ENCODE results near the gene ATIC. TPM values are rescaled to one million over a fixed set of nuclear protein-coding genes. Genes with fewer than 3 reads are reported as not detected.

ATIC gene
- polyA plus RNA-seq, 3 donors, result 20.8 to 32.3 (median 21.6) TPM

DNA sequence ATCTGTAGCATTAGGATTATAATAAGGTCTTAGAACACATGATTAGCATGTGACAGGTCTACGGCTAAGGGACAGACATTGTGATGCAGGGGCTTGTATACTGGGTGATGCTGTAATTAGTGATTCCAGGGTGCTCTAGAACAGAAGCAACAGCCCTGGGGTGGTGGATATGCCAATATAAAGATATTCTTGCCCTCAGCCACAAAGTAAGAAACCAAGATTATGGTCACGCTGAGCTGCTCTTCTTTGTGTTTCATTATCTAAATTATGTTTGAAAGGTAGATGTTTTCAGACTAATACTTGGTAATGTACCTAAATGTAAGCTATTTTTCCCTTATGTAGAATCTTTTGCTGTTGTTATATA, 78.7 kb downstream of the ATIC start:
- TF ChIP-seq, protein P1, sequence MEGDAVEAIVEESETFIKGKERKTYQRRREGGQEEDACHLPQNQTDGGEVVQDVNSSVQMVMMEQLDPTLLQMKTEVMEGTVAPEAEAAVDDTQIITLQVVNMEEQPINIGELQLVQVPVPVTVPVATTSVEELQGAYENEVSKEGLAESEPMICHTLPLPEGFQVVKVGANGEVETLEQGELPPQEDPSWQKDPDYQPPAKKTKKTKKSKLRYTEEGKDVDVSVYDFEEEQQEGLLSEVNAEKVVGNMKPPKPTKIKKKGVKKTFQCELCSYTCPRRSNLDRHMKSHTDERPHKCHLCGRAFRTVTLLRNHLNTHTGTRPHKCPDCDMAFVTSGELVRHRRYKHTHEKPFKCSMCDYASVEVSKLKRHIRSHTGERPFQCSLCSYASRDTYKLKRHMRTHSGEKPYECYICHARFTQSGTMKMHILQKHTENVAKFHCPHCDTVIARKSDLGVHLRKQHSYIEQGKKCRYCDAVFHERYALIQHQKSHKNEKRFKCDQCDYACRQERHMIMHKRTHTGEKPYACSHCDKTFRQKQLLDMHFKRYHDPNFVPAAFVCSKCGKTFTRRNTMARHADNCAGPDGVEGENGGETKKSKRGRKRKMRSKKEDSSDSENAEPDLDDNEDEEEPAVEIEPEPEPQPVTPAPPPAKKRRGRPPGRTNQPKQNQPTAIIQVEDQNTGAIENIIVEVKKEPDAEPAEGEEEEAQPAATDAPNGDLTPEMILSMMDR (IDR thresholded peaks at IDR 0.05), result no peak

DNA sequence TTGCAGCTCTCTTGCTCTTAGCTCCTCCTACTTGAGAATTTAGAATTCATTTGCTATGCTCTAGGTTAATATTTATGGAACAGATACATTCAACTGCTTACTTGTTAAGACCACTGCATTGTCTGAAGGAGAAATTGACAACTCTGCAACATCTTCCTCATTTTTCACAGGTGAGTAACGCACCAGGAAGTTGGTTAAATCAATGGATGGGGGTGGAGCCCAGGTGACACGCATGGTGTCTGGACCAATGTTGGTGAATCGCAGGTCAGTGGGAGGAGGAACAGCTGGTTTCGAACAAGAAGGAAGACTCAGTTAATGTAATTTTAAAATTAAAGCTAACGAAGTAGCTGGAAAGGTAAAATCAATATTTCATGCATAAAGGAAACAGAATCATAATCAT, 79.7 kb downstream of the ATIC start:
- intact Hi-C loops (cut with micrococcal nuclease), result no loop called here
- Histone ChIP-seq H3K36me3 (replicated peaks in 1 of 2; ENCODE audit: control insufficient read depth in 1 of 2, insufficient read depth in 2 of 2, low read length in 2 of 2) (no peaks in the 10 kb centered on the region), H3K9ac (ENCODE audit: insufficient read depth, low read length, poor library complexity, severe bottlenecking) (no peak overlapping the region), H2AFZ (ENCODE audit: insufficient read depth, low read depth, low read length, poor library complexity, severe bottlenecking) (no peak overlapping the region), H3K27me3 (ENCODE audit: control insufficient read depth in 2 of 2, insufficient read depth in 2 of 2, low read length in 2 of 2) (no peaks in the 10 kb centered on the region), H3K4me2 (replicated peaks; ENCODE audit: extremely low read depth, low read length, poor library complexity, severe bottlenecking) (no peak overlapping the region), H3K27ac (ENCODE audit: low read depth in 1 of 2, low read length in 2 of 2) (no peak overlapping the region), H3K79me2 (ENCODE audit: insufficient read depth, low read length) (no peaks in the 10 kb centered on the region), H3K4me1 (ENCODE audit: control insufficient read depth in 1 of 2, insufficient read depth in 2 of 2, low read length in 2 of 2) (peaks cover 0 to 2% of the 10 kb centered on the region in 2 donors), H4K20me1 (ENCODE audit: insufficient read depth, low read length) (no peaks in the 10 kb centered on the region), H3K4me3 (replicated peaks in 1 of 3; ENCODE audit: low read depth in 2 of 3, low read length in 3 of 3) (no peak overlapping the region), H3K9me3 (replicated peaks in 1 of 2; ENCODE audit: control insufficient read depth in 1 of 2, insufficient read depth in 1 of 2, low read length in 2 of 2) (no peaks in the 10 kb centered on the region)
- TF ChIP-seq, protein P1 (IDR thresholded peaks at IDR 0.05), result no peak
- Mint-ChIP-seq H3K4me1 (peaks cover 1% of the 10 kb centered on the region), H3K4me3 (no peak overlapping the region), H3K9me3 (no peaks in the 10 kb centered on the region), H3K27ac (peak overlapping the region in 1 of 7 donors; percentile 34), H3K36me3 (no peaks in the 10 kb centered on the region), H3K27me3 (ENCODE audit: low read depth in 3 of 3) (peaks cover 0 to 5% (median 0%) of the 10 kb centered on the region in 3 donors)
- WGBS (ENCODE audit: insufficient coverage), result 72% methylated on average over 3 of the region's 5 CpGs
- DNase-seq, result no peak

More for the DNA sequence above, 78.7 kb downstream of the ATIC start:
- no peak overlapping the region for H3K4me2 ChIP-seq (replicated peaks; ENCODE audit: extremely low read depth, low read length, poor library complexity, severe bottlenecking)
- no peaks in the 10 kb centered on the region for H3K9me3 ChIP-seq (replicated peaks in 1 of 2; ENCODE audit: control insufficient read depth in 1 of 2, insufficient read depth in 1 of 2, low read length in 2 of 2)
- no peaks in the 10 kb centered on the region for H3K4me1 Mint-ChIP-seq
- no peaks in the 10 kb centered on the region for H3K36me3 Mint-ChIP-seq
- peaks cover 0 to 2% (median 0%) of the 10 kb centered on the region in 7 donors for H3K9me3 Mint-ChIP-seq
- H3K4me3 ChIP-seq (replicated peaks in 1 of 3; ENCODE audit: low read depth in 2 of 3, low read length in 3 of 3), result no peak overlapping the region
- H3K36me3 ChIP-seq (replicated peaks in 1 of 2; ENCODE audit: control insufficient read depth in 1 of 2, insufficient read depth in 2 of 2, low read length in 2 of 2), result no peaks in the 10 kb centered on the region
- H3K4me1 ChIP-seq (ENCODE audit: control insufficient read depth in 1 of 2, insufficient read depth in 2 of 2, low read length in 2 of 2), result no peaks in the 10 kb centered on the region
- H3K79me2 ChIP-seq (ENCODE audit: insufficient read depth, low read length), result no peaks in the 10 kb centered on the region
- H4K20me1 ChIP-seq (ENCODE audit: insufficient read depth, low read length), result no peaks in the 10 kb centered on the region
- no peak for DNase-seq
- H3K27ac Mint-ChIP-seq, result no peak overlapping the region
- no peak overlapping the region for H2AFZ ChIP-seq (ENCODE audit: insufficient read depth, low read depth, low read length, poor library complexity, severe bottlenecking)
- peaks cover 0 to 5% (median 1%) of the 10 kb centered on the region in 3 donors for H3K27me3 Mint-ChIP-seq (ENCODE audit: low read depth in 3 of 3)
- H3K27ac ChIP-seq (ENCODE audit: low read depth in 1 of 2, low read length in 2 of 2), result no peak overlapping the region
- H3K27me3 ChIP-seq (ENCODE audit: control insufficient read depth in 2 of 2, insufficient read depth in 2 of 2, low read length in 2 of 2), result no peaks in the 10 kb centered on the region
- H3K9ac ChIP-seq (ENCODE audit: insufficient read depth, low read length, poor library complexity, severe bottlenecking), result no peak overlapping the region
- intact Hi-C loops (cut with micrococcal nuclease), result no loop called here
- WGBS (ENCODE audit: insufficient coverage), result 100% methylated on average over 1 of the region's 2 CpGs
- no peak overlapping the region for H3K4me3 Mint-ChIP-seq
